Measurements from ENCODE around the gene F10.

DNA sequence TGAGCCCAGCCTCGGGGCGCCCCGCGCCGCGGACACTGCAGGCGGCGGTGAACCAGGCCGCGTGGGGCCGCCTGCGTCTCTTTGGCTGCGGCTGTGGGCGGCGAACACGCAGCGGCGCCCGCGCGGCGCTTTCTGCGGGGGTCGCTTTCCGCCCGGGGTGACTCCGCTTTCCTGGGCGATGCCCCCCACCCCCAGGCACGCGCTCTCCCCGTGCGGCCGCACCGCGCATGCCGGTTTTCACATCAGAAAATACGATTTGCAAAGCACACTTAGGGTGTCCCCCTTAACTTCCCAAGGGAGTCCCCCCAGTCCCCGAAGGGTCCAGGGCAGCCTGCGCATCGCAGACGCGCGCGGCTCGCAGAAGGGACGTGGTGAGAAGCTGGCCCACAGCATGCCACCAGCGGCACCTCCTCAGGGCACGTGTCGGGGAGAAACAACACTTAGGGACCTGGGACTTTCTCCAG lies 11.7 kb upstream of the F10 start:
- no peak for TF ChIP-seq CTCF (conservative IDR thresholded peaks at IDR 0.05; ENCODE audit: low read length)
- TF ChIP-seq EZH2phosphoT487 (IDR thresholded peaks at IDR 0.05; ENCODE audit: borderline replicate concordance, low read depth, low read length): no peak

Data from OCI-LY7 (cell line).